Measurements from ENCODE around the gene GSG1L.

- TF ChIP-seq CTCF (IDR thresholded peaks at IDR 0.05; ENCODE audit: insufficient read depth, low read length, poor library complexity, severe bottlenecking) = no peak
- no peak for TF ChIP-seq EZH2phosphoT487 (conservative IDR thresholded peaks at IDR 0.05; ENCODE audit: low read length)
Measured at GRCh38 chr16:28105954-28106353, 42.4 kb upstream of the GSG1L start.
